Neutrophil (primary cell): Measurements from ENCODE around the gene POLR3C.

Experiments
- H3K27ac ChIP-seq: fragments of 200-600 bp; sonication (generic); 2 replicates; pipeline ENCODE4 v1.5.1; 2016; ENCODE audit warnings: mild to moderate bottlenecking, moderate library complexity
- H3K27me3 ChIP-seq: fragments of 200-600 bp; sonication (generic); 2 replicates; pipeline ENCODE4 v1.6.0; 2016; ENCODE audit warnings: mild to moderate bottlenecking
- H3K36me3 ChIP-seq: fragments of 200-600 bp; sonication (generic); 2 replicates; pipeline ENCODE4 v1.5.1; 2017
- H3K4me1 ChIP-seq, 2 experiments: fragments of 200-600 bp in 1 of 2; sonication (generic) in 1 of 2; 1 replicate in 1 of 2; 2 replicates in 1 of 2; pipeline versions ENCODE4 v1.5.1 to v1.6.1; 2013 to 2016; ENCODE audit warnings: low read depth in 1 of 2, low read length in 1 of 2, mild to moderate bottlenecking in 1 of 2, moderate library complexity in 1 of 2; ENCODE audit not compliant: control insufficient read depth in 1 of 2, insufficient read depth in 1 of 2
- H3K4me3 ChIP-seq, 2 experiments: fragments of 200-600 bp in 1 of 2; sonication (generic) in 1 of 2; 1 replicate in 1 of 2; 2 replicates in 1 of 2; pipeline ENCODE4 v1.5.1; 2013 to 2016; ENCODE audit warnings: low read depth in 1 of 2, low read length in 1 of 2, mild to moderate bottlenecking in 1 of 2, moderate library complexity in 1 of 2
- H3K9me3 ChIP-seq: fragments of 200-600 bp; sonication (generic); 2 replicates; pipeline ENCODE4 v1.5.1; 2016
- CTCF ChIP-seq: fragments of 200-600 bp; sonication (generic); IDR thresholded peaks from 2 replicates; pipeline ENCODE4 v1.5.1; 2016; ENCODE audit warnings: antibody characterized with exemption

The POLR3C gene

GRCh38 chr1:145845514-145846161 is 21.6 kb downstream of the POLR3C start, which contains the start of gene NUDT17:
Gene NUDT17 (plus strand): TSS chr1:145845630. CDS start chr1:145845641, 11 bp downstream.
- Histone ChIP-seq H3K27me3 (no peaks in the 10 kb centered on the region), H3K9me3 (no peaks in the 10 kb centered on the region), H3K27ac (peak within 1 kb of the TSS; percentile 48), H3K4me1 (peaks cover 15 to 16% of the 10 kb centered on the region in 2 experiments), H3K36me3 (peaks cover 48% of the 10 kb centered on the region), H3K4me3 (peak within 1 kb of the TSS; percentile 68 to 80)
- peak; percentile 82 for TF ChIP-seq CTCF

- Histone ChIP-seq H3K36me3 (peaks cover 47% of the 10 kb centered on the region), H3K9me3 (no peaks in the 10 kb centered on the region), H3K27me3 (no peaks in the 10 kb centered on the region), H3K4me3 (peak overlapping the region; percentile 68 to 80), H3K4me1 (peaks cover 15 to 16% of the 10 kb centered on the region in 2 experiments), H3K27ac (no peak overlapping the region)
- peak; percentile 68 for TF ChIP-seq CTCF
Measured at GRCh38 chr1:145846201-145846612, 22.2 kb downstream of the POLR3C start.

GRCh38 chr1:145847827-145848226 is 23.8 kb downstream of the POLR3C start:
- H3K27ac ChIP-seq: no peak overlapping the region
- peaks cover 34% of the 10 kb centered on the region for H3K36me3 ChIP-seq
- no peak for TF ChIP-seq CTCF
- no peak overlapping the region for H3K4me3 ChIP-seq
- no peaks in the 10 kb centered on the region for H3K27me3 ChIP-seq
- H3K9me3 ChIP-seq: no peaks in the 10 kb centered on the region
- peaks cover 15 to 16% of the 10 kb centered on the region in 2 experiments for H3K4me1 ChIP-seq

GRCh38 chr1:145849356-145850160 is 25.6 kb downstream of the POLR3C start:
- Histone ChIP-seq H3K36me3 (peaks cover 40% of the 10 kb centered on the region), H3K4me1 (peaks cover 15 to 16% of the 10 kb centered on the region in 2 experiments), H3K27ac (no peak overlapping the region)

More at GRCh38 chr1:145849356-145850160, 25.6 kb downstream of the POLR3C start:
- Histone ChIP-seq H3K27me3 (no peaks in the 10 kb centered on the region), H3K9me3 (no peaks in the 10 kb centered on the region), H3K4me3 (no peak overlapping the region)
- no peak for TF ChIP-seq CTCF
